K562 (cell line): Measurements from ENCODE around the gene GALNT7. TPM values are rescaled to one million over a fixed set of nuclear protein-coding genes. Genes with fewer than 3 reads are reported as not detected.

Experiments used
- ATF2 ChIP-seq: sonication (generic); formaldehyde crosslinking; IDR thresholded peaks from 2 replicates; pipeline ENCODE4 v1.8.1; 2022; ENCODE audit warnings: missing genetic modification reagents
- CHD2 ChIP-seq: IDR thresholded peaks from 2 replicates; pipeline ENCODE4 v1.6.1; 2011; ENCODE audit warnings: low read depth, low read length
- CSDE1 ChIP-seq, 2 experiments: fragments of 450-650 bp; IDR thresholded peaks; 2 replicates each; pipeline ENCODE4 v1.6.1; 2016; ENCODE audit warnings: mild to moderate bottlenecking in 1 of 2
- CUX1 ChIP-seq: fragments of 200-800 bp; sonication (Bioruptor generic); IDR thresholded peaks from 2 replicates; pipeline ENCODE4 v1.6.1; 2016; ENCODE audit warnings: missing genetic modification characterization, missing compliant biosample characterization
- FOXA1 ChIP-seq: fragments of 450-650 bp; IDR thresholded peaks from 2 replicates; pipeline ENCODE4 v1.6.1; 2016; ENCODE audit warnings: mild to moderate bottlenecking, borderline replicate concordance
- KDM4B ChIP-seq, 2 experiments: fragments of 450-650 bp in 1 of 2; sonication (generic) in 1 of 2; IDR thresholded peaks; 2 replicates each; pipeline ENCODE4 v1.6.1; 2016 to 2017; ENCODE audit warnings: borderline replicate concordance in 2 of 2, antibody characterized with exemption in 1 of 2, low read depth in 1 of 2, mild to moderate bottlenecking in 1 of 2
- NRF1 ChIP-seq, 2 experiments: fragments of 450-650 bp; IDR thresholded peaks in 1 of 2; conservative IDR thresholded peaks in 1 of 2; 2 replicates each; pipeline ENCODE4 v1.6.1; 2014; ENCODE audit warnings: mild to moderate bottlenecking in 2 of 2
- TAF15 ChIP-seq: fragments of 200-400 bp; formaldehyde crosslinking; IDR thresholded peaks from 2 replicates; pipeline ENCODE4 v1.6.1; 2017; ENCODE audit warnings: mild to moderate bottlenecking, low read depth, low read length, moderate library complexity
- THRA ChIP-seq: fragments of 450-650 bp; IDR thresholded peaks from 2 replicates; pipeline ENCODE4 v1.6.1; 2017; ENCODE audit warnings: mild to moderate bottlenecking, moderate library complexity
- TRIM28 ChIP-seq: fragments of 450-650 bp; IDR thresholded peaks from 2 replicates; pipeline ENCODE4 v1.6.1; 2017
- polyA plus RNA-seq, 8 experiments: library from polyadenylated mRNA; depleted of rRNA in 4 of 8; stranded (reverse) in 5 of 8; unstranded in 3 of 8; fragments of >200 nt; fragmentation: Nextera tagmentation in 2 of 8; fragmentation: Illumina TruSeq in 1 of 8; extraction: Ambion mirVana in 2 of 8; extraction: Trizol in 1 of 8; gene quantifications; 2 replicates each; pipeline versions ENCODE4 v1.2.1 to v1.2.3, GENCODE V29; 2011 to 2014; ENCODE audit warnings: inconsistent platforms in 1 of 8, missing spikeins in 1 of 8
- total RNA-seq, 7 experiments: library from RNA; depleted of rRNA in 6 of 7; stranded (reverse); fragments of >200 nt in 6 of 7; fragmentation: Illumina TruSeq in 2 of 7; extraction: Trizol in 2 of 7; gene quantifications; 2 replicates each; pipeline versions ENCODE4 v1.2.1 to v1.2.3, GENCODE V29; 2011 to 2021; ENCODE audit warnings: low replicate concordance in 1 of 7

GALNT7 gene
- total and polyA plus RNA-seq, 9 of the 15 experiments (the other 6 are each of a cell fraction or from before 2014, with no cell fraction given): 16.7 to 38.7 (median 31.1) TPM

GRCh38 chr4:173334085-173334890 is 165.7 kb downstream of the GALNT7 start, which contains the start of gene HMGB2 (continued):
- TF ChIP-seq KDM4B (IDR thresholded peaks at IDR 0.05; ENCODE audit: borderline replicate concordance in 2 of 2, low read depth in 1 of 2): no peak; a peak in 1 of 4 replicates
- no peak for TF ChIP-seq CUX1 (CRISPR knock-in tag)
- peak; percentile 42; the same call in 1 of the 2 replicates for TF ChIP-seq CHD2
- TF ChIP-seq THRA: no peak
- TF ChIP-seq FOXA1: no peak
- TF ChIP-seq ATF2 (CRISPR knock-in tag): no peak
- peak in 1 of 2 experiments; percentile 49; a peak in 1 of 4 replicates for TF ChIP-seq CSDE1 (IDR thresholded peaks at IDR 0.05)
- no peak for TF ChIP-seq TRIM28
- no peak for TF ChIP-seq TAF15
- 0 out of 4 replicates have a peak, but pooled peaks of 1 of the 2 experiments have one; percentile 11 for TF ChIP-seq NRF1 (conservative IDR thresholded peaks at IDR 0.05 in 1 of 2, IDR thresholded peaks at IDR 0.05 in 1 of 2)
